GM12892 (cell line): ENCODE results near the gene CDK5.

Experiments
- POLR2A ChIP-seq: IDR thresholded peaks from 2 replicates; pipeline ENCODE4 v1.6.1; 2011; ENCODE audit warnings: low read depth, low read length, control low read depth
- POLR2AphosphoS5 ChIP-seq: IDR thresholded peaks from 2 replicates; pipeline ENCODE4 v1.6.1; 2011; ENCODE audit warnings: low read depth, low read length, control low read depth

DNA sequence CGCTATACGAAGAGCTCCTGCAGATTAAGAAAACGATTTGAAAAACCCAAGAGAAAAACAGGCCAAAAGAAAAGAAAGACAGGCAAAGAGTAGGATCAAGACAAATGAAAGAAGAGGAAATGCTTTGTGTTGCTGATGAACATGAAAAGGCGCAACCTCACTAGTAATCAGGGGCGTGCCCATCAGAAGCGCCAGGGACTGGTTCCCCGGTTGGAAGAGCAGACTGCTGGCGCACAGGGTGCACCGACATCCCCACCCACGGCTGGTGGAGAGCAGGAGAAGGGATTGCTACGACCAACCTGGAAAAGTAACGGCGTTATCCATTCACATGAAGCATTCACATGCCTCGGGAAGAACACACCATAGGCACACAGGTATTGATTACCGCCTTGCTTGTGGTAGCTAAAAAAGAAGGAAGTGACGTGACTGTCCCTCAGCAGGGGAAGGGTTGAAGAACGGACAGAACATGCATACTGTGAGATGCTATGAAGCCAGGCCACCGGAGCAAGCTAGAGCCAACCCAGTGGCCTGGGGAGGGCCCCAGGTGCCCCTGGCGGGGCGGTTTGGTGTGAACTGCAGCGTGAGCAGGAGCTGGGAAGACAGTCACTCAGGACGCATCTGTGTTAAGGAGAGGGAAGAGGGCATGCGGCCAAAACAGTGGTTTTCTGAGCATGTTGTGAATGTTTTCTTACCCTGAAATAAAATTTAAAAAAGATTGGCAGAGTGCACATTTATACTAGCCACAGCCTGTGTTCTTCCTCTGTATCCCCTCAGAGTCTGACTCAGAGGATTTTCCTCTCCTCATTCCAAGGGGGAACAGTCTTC, 46.9 kb upstream of the CDK5 start:
- no peak for TF ChIP-seq POLR2AphosphoS5
- no peak for TF ChIP-seq POLR2A
